ENCODE measurements around the gene GC.

DNA sequence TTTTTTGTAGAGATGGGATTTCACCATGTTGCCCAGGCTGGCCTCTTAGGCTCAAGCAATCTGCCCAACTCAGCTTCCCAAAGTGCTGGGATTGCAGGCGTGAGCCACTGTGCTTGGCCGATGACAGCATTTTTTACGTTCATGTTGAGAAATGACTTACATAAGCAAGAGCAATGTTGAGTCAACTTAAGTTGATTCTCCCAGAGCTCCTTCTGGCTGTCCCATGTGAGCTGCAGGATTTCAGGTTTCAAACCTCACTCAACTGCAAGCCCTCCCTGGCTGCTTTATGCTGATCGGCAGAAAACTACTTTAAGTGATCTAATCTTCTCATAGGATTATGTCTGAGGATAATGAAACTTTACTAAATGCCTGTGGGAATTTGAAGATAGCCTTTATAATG lies 86.8 kb downstream of the GC start:
- TF ChIP-seq, protein P1, sequence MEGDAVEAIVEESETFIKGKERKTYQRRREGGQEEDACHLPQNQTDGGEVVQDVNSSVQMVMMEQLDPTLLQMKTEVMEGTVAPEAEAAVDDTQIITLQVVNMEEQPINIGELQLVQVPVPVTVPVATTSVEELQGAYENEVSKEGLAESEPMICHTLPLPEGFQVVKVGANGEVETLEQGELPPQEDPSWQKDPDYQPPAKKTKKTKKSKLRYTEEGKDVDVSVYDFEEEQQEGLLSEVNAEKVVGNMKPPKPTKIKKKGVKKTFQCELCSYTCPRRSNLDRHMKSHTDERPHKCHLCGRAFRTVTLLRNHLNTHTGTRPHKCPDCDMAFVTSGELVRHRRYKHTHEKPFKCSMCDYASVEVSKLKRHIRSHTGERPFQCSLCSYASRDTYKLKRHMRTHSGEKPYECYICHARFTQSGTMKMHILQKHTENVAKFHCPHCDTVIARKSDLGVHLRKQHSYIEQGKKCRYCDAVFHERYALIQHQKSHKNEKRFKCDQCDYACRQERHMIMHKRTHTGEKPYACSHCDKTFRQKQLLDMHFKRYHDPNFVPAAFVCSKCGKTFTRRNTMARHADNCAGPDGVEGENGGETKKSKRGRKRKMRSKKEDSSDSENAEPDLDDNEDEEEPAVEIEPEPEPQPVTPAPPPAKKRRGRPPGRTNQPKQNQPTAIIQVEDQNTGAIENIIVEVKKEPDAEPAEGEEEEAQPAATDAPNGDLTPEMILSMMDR (IDR thresholded peaks at IDR 0.05; ENCODE audit: control extremely low read depth in 1 of 3, insufficient read depth in 1 of 3, low read depth in 1 of 3, low read length in 3 of 3), result no peak
- TF ChIP-seq YY1 (IDR thresholded peaks at IDR 0.05; ENCODE audit: low read depth, low read length) (no peak), CREB1 (IDR thresholded peaks at IDR 0.05) (no peak), EZH2 (IDR thresholded peaks at IDR 0.05; ENCODE audit: low read depth, low read length, severe bottlenecking) (no peak), RAD21 (IDR thresholded peaks at IDR 0.05 in 1 of 2, conservative IDR thresholded peaks at IDR 0.05 in 1 of 2; ENCODE audit: low read depth in 2 of 2, low read length in 2 of 2) (no peak), POLR2A (IDR thresholded peaks at IDR 0.05; ENCODE audit: control extremely low read depth in 1 of 2, low read depth in 2 of 2, low read length in 2 of 2) (no peak), KDM1A (IDR thresholded peaks at IDR 0.05; ENCODE audit: borderline replicate concordance, low read length) (no peak), GABPA (IDR thresholded peaks at IDR 0.05; ENCODE audit: borderline replicate concordance, insufficient read depth, low read length) (no peak), SRF (IDR thresholded peaks at IDR 0.05; ENCODE audit: low read depth, low read length) (no peak), BACH1 (IDR thresholded peaks at IDR 0.05; ENCODE audit: low read length) (no peak), JUN (IDR thresholded peaks at IDR 0.05; ENCODE audit: low read depth, low read length) (no peak), TCF12 (IDR thresholded peaks at IDR 0.05; ENCODE audit: low read depth, low read length) (no peak), CHD2 (IDR thresholded peaks at IDR 0.05; ENCODE audit: low read length) (no peak), SUZ12 (IDR thresholded peaks at IDR 0.05; ENCODE audit: low read length) (no peak)

Measured in H1 (cell line).